ENCODE data around the gene MOB3A.
"Not testable (repeated sequence)": the region's sequence is repeated elsewhere in the genome, so short reads cannot be mapped to it uniquely, and the experiment has no call there.

The MOB3A gene

GRCh38 chr19:2103045-2103707, 7.0 kb upstream of the MOB3A start:
- no peak for DNase-seq

GRCh38 chr19:2101417-2102335, 5.5 kb upstream of the MOB3A start:
- DNase-seq = no peak

- DNase-seq = no peak
Measured at GRCh38 chr19:2100719-2101061, 4.6 kb upstream of the MOB3A start.

- DNase-seq = no peak
Measured at GRCh38 chr19:2099937-2100718, 4.0 kb upstream of the MOB3A start.

GRCh38 chr19:2099054-2099501, 3.0 kb upstream of the MOB3A start:
- DNase-seq = no peak

GRCh38 chr19:2097886-2098327, 1.8 kb upstream of the MOB3A start:
- DNase-seq = no peak

- no peak for DNase-seq
Measured at GRCh38 chr19:2097203-2097885, 1.2 kb upstream of the MOB3A start.

- peak; percentile 96 for DNase-seq
Measured at GRCh38 chr19:2096480-2097202, 515 bp upstream of the MOB3A start, which contains the start of gene IZUMO4. Gene IZUMO4, plus strand, starts transcription at chr19:2096915. Its CDS starts 31 bp downstream, at chr19:2096946.

- DNase-seq = not testable (repeated sequence)
Measured at GRCh38 chr19:2091926-2092525, 4.1 kb downstream of the MOB3A start.

GRCh38 chr19:2089727-2090053, 6.4 kb downstream of the MOB3A start:
- DNase-seq = no peak

GRCh38 chr19:2089001-2089711, 7.0 kb downstream of the MOB3A start:
- peak; percentile 29 for DNase-seq

GRCh38 chr19:2087621-2088100, 8.5 kb downstream of the MOB3A start:
- DNase-seq = no peak

GRCh38 chr19:2086695-2087620, 9.2 kb downstream of the MOB3A start:
- peak; percentile 23 for DNase-seq

- peak; percentile 47 for DNase-seq
Measured at GRCh38 chr19:2084993-2085720, 11.0 kb downstream of the MOB3A start.

GRCh38 chr19:2083174-2083854, 12.8 kb downstream of the MOB3A start:
- no peak for DNase-seq

GRCh38 chr19:2081873-2082810, 14.0 kb downstream of the MOB3A start:
- DNase-seq = no peak

All from fibroblast of skin of right biceps (primary cell).